IPS-NIHi11 (cell line): Measurements from ENCODE around the gene BCLAF3.

Experiments used
- DNase-seq: peaks from one replicate; pipeline ENCODE4 v3.0.0; 2012; ENCODE audit warnings: mixed read lengths, low spot score

BCLAF3 gene

DNA sequence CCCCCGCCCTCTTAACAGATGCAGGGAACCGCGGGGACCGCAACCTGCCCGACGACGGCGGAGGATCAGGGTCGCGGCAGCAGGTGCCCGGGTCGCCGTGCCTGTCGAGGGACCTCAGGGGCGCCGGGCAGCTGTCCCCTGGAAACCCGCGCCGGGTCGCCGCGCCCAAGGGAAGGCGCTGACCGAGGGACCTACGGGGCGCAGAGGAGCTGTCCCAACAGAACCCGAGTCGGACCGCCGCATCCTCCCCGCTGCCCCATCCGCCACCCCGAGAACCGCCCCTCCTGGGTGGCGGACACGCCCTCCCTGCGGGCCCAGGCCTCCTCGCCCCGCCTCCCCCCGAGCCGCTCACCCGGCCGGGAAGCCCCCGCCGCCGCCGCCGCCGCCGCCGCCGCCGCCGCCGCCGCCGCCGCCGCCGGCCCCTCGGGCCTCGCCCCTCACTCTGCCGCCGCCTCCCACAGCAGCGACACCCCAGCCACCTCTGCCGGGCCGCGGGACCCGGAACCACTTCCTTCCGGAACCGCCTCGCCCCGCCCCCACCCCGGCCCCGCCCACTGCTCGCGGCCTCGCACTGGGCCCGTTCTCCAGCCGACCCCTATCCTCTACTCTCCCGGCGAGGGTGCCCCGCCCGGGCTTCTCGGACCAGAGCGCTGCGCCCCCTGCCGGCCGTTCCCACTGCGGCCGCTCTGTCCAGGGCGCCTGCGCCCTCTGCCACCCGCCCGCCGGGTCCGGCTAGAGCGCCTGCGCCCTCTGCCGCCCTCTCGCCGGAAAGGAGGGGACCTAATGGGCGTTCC lies at the start of gene BCLAF3:
Gene BCLAF3 (minus strand): TSS at position 506 of the 794 bp plus-strand sequence. CDS start 20,797 bp downstream, outside the sequence.
- peak; percentile 93 for DNase-seq

DNA sequence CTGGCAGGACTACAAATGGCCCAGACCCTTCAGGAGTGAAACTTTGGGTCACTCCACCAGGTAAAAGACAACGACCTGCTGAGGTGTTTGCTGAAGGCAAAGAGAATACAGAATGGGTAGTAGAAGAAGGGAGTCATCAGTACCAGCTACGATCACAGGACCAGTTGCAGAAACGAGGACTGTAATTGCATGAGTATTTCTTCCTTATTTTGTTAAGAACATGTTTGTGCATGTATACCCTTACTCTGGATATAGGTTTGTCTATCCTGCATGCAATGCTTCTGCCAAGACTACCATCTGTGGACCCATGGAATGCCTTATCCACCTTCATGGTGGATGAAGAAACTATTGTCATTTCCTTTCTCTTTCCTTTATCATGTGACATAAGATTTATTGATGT lies 48.1 kb upstream of the BCLAF3 start:
- DNase-seq: no peak

DNA sequence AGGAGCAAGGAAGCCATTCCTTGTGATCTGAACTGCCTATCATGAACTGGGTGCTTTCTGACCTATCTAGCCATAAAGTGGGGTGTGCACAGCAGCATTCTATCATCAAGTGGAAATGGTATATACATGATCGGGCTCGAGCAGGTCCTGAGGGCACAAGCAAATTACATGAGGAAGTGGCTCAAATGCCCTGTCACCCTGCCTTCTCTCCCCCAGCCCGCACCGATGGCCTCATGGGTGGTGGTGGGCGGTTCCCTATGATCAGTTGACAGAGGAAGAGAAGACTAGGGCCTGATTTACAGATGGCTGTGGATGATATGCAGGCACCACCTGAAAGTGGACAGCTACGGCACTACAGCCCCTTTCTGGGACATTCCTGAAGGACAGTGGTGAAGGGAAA lies 46.3 kb upstream of the BCLAF3 start:
- DNase-seq: no peak

DNA sequence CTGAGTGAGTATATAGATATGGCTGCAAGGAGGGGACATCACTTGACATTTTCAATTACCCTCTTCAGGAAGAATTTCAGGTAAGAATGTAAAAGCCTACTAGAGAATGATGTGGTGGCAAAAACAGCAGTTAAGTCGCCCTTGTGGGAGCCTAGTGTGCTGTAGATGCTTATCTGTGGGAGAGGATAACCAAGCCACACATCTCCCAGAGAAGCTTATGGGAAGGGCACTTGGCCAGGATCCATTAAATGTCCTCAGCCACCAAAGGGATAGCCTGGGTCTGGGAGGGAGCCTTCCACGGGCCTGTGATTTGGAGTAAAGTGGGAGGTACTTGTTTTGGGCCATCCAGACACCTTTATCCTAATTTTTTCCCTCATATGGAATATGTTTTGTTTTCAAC lies 41.3 kb upstream of the BCLAF3 start:
- no peak for DNase-seq

DNA sequence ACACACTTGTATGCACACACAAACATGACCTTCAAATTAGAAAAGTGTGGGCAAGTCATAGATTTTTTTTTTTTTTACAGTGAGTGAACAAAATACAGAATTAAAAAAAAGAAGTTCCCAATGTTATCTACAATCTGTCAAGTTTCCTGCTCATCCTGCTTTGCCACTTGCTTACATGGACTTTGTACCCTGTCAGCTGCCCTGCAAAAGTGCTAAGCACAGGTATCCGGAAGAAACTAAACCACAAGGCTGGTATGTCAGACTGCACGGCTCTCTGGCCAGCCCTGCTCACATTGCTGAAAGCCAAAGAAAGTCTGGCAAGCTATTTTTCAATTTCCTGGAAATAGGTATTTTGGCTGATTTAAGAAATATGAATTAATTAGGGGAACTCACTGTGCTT lies 38.9 kb upstream of the BCLAF3 start:
- no peak for DNase-seq

DNA sequence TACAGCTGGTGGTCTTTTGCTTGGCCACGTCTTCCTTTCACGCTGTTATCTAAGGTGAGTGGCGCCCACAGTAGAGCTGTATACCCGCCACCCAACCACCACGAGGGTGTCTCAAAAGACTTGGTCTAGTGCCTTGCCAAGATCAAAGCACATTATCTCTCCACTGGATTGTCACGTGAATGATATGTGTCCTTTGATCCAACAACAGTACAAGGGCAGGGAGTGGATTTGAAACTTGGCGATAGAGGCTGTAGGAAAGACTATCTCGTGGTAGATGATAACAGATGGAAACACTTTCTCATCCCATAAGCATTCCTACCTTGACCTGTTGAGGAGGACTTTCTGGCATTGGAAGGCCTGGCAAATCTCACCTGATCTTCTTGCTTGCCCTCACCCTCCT lies 37.7 kb upstream of the BCLAF3 start:
- DNase-seq: no peak

DNA sequence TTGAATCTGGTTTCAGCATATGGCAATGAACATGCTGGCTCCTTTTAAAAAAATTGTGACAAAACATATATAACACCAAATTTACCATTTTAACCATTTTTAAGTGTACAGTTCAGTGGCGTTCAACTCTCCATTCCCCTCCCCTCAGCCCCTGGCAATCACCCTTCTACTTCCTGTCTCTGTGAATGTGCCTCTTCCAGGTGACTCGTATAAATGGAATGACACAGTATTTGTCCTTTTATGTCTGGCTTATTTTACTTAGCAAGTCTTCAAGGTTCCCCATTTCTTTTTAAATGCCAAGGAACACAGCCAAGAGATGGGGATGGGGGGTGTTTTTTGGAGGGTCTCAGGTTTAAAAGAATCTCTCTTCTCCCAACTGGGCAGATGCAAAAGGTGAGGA lies 35.4 kb upstream of the BCLAF3 start:
- DNase-seq: no peak

GRCh38 chrX:20019672-20020365 lies 29.0 kb upstream of the BCLAF3 start:
- DNase-seq: no peak

GRCh38 chrX:20016616-20016945 lies 25.7 kb upstream of the BCLAF3 start:
- no peak for DNase-seq

- DNase-seq: no peak
Measured at GRCh38 chrX:20015945-20016615, 25.2 kb upstream of the BCLAF3 start.

DNA sequence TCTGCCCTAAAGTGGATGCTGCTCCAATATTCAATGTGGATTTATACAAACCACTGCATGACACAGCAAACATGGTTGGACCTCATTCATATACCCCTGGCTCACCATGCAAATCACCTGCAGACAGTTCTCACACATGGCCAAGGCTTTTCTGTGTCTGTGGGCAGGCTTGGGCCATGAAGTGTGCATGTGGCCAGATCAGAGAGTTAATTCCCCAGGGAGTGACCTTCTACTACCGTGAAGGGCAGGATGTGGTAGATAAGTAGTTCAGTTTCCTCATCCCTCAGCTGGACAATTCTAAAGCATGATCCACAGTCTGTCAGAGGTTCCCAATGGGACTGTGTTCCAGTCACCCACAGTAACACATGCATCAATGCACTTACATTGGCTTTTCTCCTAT lies 24.6 kb upstream of the BCLAF3 start:
- DNase-seq: no peak

- DNase-seq: no peak
Measured at GRCh38 chrX:20011608-20012007, 20.7 kb upstream of the BCLAF3 start.

- DNase-seq: no peak
Measured at GRCh38 chrX:20007962-20008622, 17.2 kb upstream of the BCLAF3 start.

GRCh38 chrX:20005883-20006282 lies 15.0 kb upstream of the BCLAF3 start:
- no peak for DNase-seq

GRCh38 chrX:20001588-20001987 lies 10.7 kb upstream of the BCLAF3 start:
- DNase-seq: no peak

- DNase-seq: no peak
Measured at GRCh38 chrX:19991350-19991718, 473 bp upstream of the BCLAF3 start.

- no peak for DNase-seq
Measured at GRCh38 chrX:19990151-19990555, 708 bp downstream of the BCLAF3 start.

DNA sequence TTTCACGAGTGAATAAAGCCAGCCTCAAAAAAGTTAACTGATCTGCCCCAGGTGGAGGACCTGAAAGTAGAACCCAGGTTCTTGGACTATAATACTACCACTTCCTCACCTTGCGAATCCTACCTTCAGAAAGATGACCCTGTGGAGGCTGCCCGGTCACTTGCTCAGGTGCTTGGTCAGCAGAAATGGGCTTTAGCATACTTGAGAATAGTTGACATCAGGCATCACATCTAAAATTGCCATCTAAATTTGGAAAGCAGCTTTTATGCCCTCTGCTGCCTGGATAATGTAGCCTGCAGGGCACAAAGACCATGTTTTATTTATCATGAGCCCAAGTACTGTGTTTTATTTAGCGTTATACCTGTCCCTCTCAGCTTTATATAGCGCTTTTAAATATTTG lies 3.0 kb downstream of the BCLAF3 start:
- no peak for DNase-seq

- DNase-seq: no peak
Measured at GRCh38 chrX:19986531-19986930, 4.3 kb downstream of the BCLAF3 start.

DNA sequence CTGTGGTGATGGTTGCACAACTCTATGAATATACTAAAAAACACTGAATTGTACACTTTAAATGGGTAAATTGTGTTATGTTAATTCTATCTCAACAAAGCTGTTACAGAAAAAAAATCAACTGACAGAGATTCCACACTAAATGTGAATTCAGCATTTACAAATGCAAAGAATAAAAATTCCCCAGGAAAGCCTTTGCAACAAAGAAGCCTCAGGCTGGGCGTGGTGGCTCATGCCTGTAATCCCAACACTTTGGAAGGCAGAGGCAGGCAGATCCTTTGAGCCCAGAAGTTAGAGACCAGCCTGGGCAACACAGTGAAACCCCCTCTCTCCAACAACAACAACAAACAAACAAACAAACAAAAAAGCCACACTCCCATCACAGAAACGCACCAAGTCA lies 8.9 kb downstream of the BCLAF3 start:
- no peak for DNase-seq

- no peak for DNase-seq
Measured at GRCh38 chrX:19975845-19976244, 15.0 kb downstream of the BCLAF3 start.

DNA sequence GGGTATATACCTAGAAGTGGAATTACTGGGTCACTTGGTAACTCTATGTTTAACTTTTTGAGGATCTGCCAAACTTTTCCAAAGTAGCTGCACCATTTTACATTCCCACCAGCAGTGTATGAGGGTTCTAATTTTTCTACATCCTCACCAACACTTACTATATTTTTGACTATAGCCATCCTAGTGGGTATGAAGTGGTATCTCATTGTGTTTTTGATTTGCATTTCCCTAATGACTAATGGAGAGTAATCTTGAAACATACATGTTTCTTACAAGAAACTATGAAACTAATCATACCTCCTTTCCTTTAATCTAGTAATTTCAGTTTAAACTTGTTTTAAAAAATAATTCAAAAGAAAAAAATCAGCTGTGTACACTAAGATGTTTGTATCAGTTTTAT lies 17.9 kb downstream of the BCLAF3 start:
- no peak for DNase-seq

DNA sequence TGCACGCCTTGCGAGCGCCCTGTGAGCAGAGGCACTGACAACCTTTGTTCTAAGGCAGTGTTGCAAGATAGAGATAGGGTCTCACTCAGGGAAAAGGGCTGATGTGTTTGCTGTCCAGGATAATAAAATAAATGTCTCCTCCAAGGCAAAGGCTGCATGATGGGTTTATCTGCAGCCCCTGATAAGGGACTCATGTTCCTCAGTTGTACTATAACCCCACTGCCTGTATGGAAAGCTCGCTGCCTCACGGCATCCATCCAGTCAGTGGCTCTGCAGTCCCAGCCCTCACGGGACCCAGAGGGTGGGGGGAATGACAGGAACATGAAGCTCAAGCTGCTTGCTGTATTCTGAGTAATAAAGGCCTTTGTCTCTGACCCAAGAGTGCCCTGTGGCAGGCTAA lies 22.6 kb downstream of the BCLAF3 start:
- no peak for DNase-seq
